Occipital lobe (tissue), 2 donors: ENCODE results near the gene FLT3. TPM values are rescaled to one million over a fixed set of nuclear protein-coding genes. Genes with fewer than 3 reads are reported as not detected.
"Not testable (repeated sequence)": the region's sequence is repeated elsewhere in the genome, so short reads cannot be mapped to it uniquely, and the experiment has no call there.

Experiments
- DNase-seq: peaks from one replicate; lab custom pipeline; 2025; lab: John Stamatoyannopoulos, UW
- total RNA-seq: library from RNA; depleted of rRNA; stranded (reverse); fragments of >200 nt; gene quantifications from one replicate; pipeline ENCODE4 v1.2.3, GENCODE V29; 2014

Gene FLT3
- 3.1 TPM for total RNA-seq

DNA sequence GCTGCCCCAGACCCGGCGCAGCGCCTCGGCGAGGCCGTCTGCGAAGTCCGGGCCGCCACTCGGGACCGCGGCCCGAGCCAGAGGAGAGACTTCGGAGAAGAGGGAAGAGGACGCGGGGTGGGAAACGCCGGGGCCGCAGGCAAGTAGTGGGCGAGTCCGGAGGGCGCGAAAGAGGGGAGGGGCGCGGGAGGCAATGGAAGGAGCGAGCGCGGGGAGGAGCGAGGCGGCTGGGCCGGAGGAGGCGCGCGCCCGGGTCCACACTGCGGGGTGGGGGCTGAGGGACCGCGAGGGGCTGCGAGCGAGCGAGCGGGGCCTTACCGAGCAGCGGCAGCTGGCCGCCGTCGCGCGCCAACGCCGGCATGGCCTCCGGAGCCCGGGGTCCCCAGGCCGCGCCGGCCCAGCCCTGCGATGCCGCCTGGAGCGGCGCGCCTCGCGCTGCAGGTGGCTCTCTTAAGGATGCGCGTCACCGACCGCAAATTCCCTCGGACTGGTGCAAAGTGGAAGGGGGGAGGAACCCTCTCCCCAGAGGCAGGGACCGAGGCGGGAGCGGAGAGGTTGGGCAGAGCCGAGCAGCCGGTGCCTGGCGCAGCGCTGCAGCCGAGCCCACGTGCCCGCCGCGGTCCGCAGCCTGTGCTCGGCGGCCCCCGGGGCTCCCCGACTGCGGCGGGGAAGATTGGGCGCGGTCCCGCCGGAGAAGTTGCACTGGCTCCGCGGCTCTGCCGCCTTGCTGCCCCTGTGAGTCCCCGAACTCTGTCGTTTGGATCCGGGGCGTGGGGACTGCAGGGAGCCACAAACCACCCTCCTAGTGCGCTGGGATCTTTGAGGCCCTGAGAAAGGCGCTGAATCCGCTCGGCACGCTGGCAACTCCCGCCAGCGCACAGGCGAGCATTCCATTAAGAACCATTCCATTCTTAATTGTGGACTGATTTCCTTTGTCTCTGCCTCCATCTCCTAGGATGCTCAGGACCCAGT lies at the start of gene FLT3:
TSS of gene FLT3 (minus strand) at position 427 of the 972 bp plus-strand sequence. CDS start at position 361, 66 bp downstream.
- DNase-seq, result no peak

DNA sequence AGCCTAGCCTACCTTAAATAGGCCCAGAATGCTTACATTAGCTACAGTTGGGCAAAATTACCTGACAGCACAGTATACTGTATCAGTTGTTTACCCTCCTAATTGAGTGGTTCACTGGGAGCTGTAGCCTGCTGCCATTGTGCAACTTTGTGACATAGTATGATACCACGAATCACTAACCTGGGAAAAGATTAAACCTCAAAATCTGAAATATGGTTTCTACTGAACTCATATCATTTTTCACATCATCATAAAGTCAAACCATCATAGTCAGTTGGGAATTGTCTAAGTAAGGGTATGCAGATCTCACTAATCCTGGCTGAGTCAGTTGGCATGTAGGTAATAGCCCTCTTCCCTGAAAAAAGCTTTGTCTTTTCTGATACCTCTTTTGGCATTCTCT lies 47.1 kb upstream of the FLT3 start:
- no peak for DNase-seq

DNA sequence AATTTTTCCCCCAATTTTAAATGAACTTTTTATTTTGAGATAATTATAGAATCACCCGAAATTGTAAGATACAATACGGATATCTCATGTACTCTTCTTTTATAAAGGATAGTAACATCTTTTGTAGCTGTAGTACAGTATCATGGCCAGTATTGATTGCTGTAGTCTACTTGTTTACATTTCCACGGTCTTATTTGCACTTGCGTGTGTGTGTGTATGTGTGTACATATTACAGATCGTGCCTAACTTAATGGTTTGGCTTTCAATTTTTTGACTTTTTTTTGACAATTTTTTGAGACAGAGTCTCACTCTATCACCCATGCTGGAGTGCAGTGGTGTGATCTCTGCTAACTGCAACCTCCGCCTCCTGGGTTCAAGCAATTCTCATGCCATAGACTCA lies 44.7 kb upstream of the FLT3 start:
- no peak for DNase-seq

DNA sequence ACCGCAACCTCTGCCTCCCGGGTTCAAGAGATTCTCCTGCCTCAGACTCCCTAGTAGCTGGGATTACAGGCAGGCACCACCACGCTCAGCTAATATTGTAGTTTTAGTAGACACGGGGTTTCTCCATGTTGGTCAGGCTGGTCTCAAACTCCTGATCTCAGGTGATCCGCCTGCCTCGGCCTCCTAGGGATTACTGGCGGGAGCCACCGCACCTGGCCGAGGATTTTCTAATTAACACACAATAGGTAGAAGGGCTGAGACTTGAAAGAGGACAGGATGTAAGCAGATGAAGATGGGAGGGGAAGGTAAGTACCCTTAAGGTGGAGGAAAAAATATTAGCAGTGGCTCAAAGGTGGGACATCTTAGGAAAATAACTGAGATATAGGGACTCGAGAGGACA lies 41.2 kb upstream of the FLT3 start:
- DNase-seq, result not testable (repeated sequence)

DNA sequence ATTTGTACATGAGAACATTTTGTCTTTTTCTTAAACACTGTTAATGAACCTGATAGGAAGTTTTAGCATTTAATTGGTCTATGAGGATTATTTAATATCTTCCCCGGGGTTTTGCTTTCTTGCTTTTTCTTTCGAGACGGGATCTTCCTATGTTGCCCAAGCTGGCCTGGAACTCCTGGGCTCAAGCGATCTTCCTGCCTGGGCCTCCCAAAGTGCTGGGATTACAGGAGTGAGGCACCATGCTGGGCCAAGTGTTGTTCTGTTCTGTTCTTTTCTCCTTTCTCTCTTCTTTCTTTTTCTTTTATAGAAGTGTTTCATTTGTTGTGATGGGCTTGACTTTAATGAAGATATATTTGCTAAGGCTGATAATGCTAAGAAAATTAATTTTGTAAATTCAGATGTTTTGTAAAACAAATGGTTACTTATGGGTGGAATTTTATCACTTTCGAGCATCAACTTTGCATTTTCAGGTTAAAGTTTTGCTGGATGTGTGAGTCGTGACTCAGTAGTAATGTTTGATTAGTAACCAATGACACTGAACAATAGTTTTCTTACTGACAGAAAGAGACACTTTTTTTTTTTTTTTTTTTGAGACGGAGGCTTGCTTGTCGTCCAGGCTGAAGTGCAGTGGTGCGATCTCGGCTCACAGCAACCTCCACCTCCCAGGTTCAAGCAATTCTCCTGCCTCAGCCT lies 40.2 kb upstream of the FLT3 start:
- no peak for DNase-seq

DNA sequence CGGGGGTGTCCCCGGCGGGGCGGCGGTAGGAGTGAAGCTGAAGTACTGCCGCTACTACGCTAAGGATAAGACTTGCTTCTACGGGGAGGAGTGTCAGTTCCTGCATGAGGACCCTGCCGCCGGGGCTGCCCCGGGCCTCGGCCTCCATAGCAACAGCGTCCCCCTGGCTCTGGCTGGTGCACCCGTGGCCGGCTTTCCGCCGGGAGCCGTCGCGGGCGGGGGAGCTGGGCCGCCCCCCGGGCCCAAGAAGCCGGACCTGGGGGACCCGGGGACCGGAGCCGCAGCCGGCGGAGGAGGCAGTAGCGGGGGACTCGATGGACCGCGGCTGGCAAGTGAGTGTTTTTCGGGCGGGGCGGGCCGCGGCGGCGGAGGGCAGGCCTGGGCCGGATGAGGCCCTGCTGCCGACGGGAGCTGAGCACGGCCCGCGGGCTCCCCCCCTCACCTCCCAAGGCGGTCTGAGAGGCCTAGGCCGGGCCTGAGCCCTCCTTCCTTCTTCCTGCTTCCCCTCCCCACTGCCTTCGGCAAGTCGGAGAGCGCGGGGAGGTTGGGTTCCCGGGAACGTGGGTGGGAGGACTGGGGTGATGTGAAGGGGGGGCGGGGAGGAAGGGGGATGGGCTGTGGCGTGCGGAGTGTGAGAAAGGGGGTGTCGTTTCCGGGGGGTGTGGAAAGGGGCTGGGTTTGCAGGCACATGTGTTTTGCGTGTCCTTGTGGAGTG lies 38.5 kb upstream of the FLT3 start:
- peak; percentile 69 for DNase-seq

DNA sequence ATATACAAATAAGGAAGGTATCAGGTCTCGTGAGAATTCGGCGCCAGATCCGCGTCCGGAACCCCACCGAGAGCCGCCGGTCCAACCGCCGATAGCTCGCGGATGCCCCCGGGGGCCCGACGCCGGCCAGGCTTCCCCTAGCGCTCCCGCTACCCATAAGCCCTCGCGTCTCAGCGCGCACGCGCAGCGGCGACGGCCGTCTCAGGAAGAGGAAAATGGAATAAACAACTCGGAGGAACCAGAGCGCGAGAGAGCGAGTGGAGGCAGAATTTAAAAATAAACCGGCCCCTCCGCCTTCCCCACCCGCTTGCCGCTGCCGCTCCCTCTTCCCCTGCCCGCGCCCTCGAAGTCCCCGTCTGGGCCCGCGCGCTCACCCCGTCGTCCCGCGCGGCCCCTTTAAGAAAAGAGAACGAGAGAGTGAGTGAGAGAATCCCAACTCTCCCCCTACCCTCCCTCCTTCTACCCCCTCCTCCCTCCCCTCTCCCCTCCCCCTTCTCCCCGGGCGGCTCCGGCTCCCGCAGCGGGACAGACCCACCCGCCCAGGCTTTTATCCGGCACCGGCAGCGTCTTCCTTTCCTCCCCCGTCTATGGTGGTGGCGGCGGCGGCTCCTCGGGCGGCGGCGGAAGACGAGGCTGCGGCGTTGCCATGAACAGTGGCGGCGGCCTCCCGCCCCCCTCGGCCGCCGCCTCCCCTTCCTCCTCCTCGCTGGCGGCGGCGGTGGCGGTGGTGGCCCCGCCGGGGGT lies 37.8 kb upstream of the FLT3 start, which contains the start of gene PAN3:
TSS of gene PAN3 (plus strand) at position 534 of the 744 bp plus-strand sequence. CDS start at position 647, 113 bp downstream.
- DNase-seq, result peak; percentile 81

DNA sequence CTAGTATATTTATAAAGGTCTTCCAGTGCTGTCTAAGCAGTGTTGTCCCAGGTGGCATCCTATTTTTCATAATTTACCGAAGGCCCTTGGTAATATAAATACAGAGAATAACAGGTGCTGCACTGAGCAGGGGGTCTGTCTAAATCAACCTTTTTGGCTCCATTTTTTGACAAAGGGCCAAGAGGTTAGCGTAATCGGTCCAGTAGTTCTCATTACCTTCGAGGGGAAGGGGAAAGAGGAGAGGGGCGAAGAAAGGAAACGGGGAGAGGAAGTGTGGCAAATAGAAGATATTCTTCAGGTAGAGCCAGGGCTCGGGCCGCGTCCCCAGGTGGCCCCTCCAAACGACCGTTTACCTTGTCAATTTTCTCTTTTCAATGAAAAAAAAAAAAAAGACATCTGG lies 37.2 kb upstream of the FLT3 start:
- DNase-seq, result no peak

DNA sequence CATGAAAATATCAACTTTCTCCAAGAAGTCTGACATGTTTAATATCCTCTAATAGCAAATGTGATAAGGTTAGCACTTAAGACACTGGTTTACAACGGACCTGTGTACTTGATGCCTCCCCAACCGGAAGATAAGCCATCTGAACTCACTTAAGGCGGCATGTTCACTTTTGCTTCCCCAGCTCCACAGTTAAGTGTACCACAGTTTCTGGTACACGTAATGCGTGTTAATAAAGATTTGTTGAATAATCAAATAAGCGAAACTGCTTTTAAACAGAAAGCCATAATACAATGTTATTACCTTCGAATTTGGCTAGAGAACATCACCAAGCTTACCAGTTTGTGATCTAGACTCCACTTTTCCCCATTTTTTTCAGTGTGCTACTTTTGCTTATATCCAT lies 36.5 kb upstream of the FLT3 start:
- no peak for DNase-seq

DNA sequence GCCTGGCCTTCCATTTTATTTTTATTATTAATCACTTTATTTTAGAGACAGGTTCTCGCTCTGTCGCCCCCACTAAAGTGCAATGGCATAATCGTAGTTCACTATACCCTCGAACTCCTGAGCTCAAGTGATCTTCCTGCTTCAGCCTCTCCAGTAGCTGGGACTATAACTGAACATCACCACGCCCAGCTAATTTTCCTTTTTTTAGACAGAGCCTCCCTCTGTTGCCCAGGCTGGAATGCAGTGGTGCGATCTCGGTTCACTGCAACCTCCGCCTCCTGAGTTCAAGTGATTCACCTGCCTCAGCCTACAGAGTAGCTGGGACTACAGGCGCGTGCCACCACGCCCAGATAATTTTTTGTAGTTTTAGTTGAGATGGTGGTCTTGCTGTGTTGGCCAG lies 31.3 kb upstream of the FLT3 start:
- no peak for DNase-seq

DNA sequence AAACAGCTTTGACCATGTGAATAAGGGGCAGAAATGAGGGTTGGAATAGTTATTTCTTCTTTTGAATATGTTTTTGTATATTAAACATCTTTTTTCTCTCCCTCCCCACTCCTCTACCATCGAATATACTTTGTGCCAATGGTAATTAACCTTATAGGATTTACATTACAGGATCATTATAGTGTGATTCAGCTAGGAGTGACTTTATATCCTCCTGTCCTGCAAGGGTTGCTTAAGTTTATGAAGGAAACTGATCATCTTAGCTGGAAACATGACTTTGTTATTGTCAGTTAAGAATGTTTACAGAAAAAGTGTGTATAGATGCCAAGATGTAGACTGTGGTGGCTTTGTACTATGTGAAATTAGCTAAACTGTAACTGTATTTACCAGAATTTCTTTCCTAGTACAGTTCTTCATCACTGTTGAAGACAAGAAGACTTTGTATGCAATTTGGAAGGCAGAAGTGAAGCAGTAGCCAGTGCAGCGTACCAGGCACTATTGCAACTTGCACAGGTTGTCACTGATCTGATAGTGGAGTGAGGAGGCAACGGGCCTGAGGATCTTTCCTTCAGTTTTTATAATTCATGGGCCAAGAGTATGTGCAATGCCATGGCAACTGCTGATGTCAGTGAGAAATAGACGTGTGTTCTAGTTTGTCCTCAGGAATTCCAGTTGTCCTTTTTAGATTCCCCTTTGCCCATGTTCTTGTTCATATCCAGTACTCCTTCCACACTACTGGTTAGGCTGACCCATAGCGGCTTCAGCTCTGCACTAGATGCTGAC lies 29.7 kb upstream of the FLT3 start:
- DNase-seq, result no peak

DNA sequence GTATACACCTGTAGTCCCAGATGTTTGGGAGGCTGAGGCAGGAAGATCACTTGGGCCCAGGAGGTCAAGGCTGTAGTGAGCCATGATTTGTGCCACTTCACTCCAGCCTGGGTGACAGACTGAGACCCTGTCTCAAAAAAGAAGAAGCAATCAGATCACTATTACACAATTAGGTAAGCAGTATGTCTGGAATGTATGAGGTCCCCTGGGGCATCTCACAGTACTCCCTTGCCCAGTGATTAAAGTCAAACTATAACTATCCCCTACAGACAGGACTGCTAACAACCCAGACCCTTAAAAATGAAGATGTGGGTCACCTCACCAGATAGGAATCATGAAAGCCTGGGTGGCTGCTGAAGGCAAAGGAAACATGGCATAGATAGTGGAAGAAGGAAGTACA lies 28.6 kb upstream of the FLT3 start:
- DNase-seq, result no peak

DNA sequence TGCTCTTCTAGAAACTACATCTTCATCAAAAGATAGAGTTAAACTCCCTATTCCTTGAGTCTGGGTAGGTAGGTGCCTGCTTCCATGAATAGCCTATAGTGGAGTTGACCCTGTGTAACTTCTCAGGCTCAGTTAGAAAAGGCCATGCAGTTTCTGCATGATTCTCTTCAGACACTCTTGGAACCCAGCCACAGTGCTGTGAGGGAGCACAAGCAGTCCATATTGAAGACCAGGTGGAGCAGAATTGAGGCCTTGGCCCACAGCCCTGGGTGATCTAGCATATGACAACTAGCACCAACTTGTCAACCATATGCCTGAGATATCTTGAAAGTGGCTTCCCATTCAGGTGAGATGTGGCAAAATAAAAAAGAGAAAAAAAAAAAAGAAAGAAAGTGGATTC lies 27.7 kb upstream of the FLT3 start:
- DNase-seq, result no peak

DNA sequence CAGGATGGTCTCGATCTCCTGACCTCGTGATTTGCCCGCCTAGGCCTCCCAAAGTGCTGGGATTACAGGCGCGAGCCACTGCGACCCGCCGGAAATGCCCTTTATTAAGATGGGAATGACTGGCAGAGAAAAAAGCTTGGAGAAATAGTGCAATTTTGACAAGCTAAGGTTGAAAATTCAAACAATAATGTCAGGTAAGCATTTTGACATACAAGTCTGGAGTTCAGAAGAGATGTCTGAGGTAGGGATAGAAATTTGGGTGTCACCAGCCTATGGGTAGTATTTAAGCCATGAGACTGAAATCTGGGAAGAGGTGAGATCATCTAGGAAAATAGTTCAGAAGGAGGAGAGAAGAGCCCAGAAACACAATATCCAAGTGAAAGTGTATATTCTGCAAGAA lies 20.8 kb upstream of the FLT3 start:
- no peak for DNase-seq

DNA sequence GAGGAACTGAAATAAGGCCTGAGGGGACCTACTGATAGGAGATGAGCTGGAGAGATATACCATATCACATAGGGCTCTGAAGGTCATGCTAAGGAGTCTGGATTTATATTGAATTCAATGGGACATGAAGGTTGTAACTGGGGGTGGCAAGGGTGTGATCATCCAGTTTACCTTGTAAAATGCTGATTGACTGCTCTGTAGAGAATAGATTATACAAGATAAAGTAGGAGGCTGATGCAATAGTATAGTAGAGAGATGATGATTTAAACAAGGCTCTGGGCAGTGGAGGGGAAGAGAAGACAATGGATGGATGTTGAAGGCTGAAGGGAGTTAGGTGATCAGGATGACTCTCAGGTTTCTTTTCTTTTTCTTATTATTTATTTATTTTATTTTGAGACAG lies 19.9 kb upstream of the FLT3 start:
- DNase-seq, result no peak

DNA sequence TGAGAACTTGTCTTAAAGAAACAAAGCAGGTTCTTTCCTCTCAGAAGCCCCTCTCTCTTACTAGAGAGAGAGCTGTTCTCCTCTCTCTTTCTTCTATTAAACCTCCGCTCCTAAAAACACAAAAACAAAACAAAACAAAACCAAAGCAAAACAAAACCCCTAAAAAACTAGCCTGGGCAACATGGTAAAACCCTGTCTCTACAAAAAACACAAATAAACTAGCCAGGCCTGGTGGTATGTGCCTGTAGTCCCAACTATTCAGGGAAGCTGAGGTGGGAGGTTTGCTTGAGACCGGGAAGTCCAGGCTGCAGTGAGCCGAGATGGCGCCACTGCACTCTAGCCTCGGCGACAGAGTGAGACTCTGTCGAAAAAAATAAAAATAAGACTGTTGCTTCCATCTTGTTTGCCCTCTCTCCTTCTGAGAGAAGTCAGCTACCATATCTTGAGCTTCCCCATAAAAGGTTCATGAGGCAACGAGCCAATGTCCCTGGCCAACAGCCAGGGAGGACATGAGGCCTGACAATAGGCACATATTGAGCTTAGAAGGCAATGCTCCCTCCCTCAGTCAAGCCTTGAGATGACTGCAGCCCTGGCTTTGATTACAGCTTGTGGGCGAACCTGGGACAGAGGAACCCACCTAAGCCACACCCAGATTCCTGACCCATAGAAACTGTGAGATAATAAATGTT lies 17.5 kb upstream of the FLT3 start:
- no peak for DNase-seq

DNA sequence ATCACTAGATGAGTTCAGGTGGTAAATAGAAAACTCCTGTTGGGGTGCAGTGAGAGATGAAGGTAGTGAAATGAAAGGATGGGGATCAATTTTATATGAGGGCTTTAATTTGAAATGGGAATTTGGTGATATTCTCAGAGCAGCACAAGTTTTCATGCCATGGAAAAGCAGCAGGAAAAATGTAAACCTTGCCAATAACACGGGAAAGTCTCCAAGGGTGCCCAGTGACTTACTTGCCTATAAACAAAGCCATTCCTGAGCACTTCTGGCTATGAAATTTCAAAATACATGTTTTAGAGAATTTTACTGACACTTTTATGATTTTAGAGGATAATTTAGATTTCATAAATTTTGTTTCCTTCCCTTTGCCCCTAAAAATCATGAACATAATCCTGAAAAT lies 16.4 kb upstream of the FLT3 start:
- DNase-seq, result no peak

DNA sequence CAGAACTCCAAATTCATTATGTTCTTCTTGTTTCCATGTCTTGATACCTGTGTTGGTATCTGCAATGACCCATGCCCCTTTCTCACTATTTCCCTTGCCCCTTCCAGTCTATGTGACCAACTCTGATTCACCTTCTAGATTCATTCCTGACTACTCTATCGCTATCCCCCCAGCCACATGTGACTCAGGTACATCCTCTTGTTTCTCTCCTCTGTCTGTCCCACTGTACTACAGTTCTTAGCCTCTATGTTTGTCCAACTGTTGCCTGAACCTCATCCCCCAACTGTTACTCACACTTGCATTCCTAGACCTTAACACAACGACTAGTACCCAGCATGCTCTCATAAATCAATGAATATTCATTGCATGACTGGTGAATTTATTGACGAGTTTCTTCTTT lies 10.0 kb upstream of the FLT3 start:
- no peak for DNase-seq

DNA sequence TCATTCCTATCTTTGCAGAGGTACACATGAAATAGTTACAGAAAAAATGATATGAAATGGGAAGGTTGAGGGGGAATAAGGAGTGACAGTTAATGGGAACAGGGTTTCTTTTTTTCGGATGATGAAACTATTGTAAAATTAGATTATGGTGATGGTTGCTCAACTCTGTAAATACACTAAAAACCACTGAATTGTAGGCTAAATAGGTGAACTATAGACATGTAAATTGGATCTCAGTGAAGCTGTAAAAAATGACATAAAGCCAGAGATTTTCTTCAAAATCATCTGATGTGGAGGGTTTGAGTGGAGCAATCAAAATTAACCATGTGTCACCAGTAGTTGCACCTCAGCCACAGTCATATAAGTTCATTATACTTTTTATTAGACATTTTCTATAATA lies 6.6 kb upstream of the FLT3 start:
- DNase-seq, result no peak

DNA sequence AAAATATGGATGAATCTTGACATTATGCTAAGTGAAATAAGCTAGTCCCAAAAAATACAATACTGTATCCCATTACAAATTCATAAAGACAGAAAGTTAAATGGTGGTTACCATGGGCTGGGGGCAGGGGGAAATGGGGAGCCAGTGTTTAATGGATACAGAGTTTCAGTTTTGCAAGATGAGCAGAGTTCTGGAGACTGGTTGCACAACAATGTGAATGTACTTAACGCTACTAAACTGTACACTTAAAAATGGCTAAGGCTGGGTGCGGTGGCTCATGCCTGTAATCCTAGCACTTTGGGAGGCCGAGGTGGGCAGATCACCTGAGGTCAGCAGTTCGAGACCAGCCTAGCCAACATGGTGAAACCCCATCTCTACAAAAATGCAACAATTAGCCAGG lies 1.5 kb upstream of the FLT3 start:
- not testable (repeated sequence) for DNase-seq
